ENCODE results near the gene PNKD. TPM values are rescaled to one million over a fixed set of nuclear protein-coding genes. Genes with fewer than 3 reads are reported as not detected.

The PNKD gene
- total and polyA plus RNA-seq, 2 experiments from 2014 or later = 28.2 to 83.3 TPM

DNA sequence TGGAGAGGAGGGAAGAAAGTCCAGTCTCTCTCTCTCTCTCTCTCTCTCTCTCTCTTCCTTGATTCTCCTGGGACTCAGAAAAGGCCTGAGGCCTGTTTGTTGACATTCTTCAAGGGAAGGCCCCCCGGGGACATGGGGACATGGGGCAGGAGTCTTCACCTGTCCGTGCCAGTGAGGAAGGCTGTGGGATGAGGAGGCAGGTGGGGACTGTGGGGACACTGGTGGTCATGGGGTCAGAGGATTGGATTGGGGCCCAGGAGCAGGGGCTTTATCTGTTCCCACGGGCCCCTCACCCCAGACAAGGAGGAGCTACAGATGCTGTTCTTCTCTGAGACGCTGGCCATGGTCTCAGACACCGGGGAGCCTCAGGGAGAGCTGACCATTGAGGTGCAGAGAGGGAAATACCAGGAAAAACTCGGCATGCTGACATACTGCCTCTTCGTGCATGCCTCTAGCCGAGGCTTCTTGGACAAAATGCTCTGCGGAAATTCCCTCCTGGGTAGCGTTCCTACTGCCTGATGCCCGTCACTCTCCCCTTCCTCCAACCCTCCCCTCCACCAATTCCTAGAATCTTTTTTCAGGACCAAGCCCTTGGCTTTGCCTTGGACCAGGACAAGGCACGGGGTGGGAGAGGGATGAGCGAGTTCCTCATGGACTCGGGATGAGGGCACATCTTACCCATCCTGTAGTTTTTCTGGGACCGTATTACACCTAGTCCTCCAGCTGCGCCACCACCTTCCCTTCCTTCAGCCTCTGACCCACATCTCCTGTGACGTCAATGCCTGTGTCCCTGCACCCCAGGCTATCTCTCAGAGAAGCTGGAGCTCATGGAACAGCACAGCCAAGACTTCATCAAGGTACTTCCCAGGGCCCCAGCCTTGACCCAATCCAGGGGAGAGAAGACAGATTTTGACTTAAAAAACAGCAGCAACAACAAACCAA is 87.2 kb downstream of the PNKD start (continued):
- TF ChIP-seq, protein P1, sequence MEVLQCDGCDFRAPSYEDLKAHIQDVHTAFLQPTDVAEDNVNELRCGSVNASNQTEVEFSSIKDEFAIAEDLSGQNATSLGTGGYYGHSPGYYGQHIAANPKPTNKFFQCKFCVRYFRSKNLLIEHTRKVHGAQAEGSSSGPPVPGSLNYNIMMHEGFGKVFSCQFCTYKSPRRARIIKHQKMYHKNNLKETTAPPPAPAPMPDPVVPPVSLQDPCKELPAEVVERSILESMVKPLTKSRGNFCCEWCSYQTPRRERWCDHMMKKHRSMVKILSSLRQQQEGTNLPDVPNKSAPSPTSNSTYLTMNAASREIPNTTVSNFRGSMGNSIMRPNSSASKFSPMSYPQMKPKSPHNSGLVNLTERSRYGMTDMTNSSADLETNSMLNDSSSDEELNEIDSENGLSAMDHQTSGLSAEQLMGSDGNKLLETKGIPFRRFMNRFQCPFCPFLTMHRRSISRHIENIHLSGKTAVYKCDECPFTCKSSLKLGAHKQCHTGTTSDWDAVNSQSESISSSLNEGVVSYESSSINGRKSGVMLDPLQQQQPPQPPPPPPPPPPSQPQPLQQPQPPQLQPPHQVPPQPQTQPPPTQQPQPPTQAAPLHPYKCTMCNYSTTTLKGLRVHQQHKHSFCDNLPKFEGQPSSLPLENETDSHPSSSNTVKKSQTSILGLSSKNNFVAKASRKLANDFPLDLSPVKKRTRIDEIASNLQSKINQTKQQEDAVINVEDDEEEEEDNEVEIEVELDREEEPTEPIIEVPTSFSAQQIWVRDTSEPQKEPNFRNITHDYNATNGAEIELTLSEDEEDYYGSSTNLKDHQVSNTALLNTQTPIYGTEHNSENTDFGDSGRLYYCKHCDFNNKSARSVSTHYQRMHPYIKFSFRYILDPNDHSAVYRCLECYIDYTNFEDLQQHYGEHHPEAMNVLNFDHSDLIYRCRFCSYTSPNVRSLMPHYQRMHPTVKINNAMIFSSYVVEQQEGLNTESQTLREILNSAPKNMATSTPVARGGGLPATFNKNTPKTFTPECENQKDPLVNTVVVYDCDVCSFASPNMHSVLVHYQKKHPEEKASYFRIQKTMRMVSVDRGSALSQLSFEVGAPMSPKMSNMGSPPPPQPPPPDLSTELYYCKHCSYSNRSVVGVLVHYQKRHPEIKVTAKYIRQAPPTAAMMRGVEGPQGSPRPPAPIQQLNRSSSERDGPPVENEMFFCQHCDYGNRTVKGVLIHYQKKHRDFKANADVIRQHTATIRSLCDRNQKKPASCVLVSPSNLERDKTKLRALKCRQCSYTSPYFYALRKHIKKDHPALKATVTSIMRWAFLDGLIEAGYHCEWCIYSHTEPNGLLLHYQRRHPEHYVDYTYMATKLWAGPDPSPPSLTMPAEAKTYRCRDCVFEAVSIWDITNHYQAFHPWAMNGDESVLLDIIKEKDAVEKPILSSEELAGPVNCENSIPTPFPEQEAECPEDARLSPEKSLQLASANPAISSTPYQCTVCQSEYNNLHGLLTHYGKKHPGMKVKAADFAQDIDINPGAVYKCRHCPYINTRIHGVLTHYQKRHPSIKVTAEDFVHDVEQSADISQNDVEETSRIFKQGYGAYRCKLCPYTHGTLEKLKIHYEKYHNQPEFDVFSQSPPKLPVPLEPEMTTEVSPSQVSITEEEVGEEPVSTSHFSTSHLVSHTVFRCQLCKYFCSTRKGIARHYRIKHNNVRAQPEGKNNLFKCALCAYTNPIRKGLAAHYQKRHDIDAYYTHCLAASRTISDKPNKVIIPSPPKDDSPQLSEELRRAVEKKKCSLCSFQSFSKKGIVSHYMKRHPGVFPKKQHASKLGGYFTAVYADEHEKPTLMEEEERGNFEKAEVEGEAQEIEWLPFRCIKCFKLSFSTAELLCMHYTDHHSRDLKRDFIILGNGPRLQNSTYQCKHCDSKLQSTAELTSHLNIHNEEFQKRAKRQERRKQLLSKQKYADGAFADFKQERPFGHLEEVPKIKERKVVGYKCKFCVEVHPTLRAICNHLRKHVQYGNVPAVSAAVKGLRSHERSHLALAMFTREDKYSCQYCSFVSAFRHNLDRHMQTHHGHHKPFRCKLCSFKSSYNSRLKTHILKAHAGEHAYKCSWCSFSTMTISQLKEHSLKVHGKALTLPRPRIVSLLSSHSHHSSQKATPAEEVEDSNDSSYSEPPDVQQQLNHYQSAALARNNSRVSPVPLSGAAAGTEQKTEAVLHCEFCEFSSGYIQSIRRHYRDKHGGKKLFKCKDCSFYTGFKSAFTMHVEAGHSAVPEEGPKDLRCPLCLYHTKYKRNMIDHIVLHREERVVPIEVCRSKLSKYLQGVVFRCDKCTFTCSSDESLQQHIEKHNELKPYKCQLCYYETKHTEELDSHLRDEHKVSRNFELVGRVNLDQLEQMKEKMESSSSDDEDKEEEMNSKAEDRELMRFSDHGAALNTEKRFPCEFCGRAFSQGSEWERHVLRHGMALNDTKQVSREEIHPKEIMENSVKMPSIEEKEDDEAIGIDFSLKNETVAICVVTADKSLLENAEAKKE (CRISPR knock-in tag; IDR thresholded peaks at IDR 0.05) = no peak
- TF ChIP-seq ZNF114 (CRISPR knock-in tag; IDR thresholded peaks at IDR 0.05) (no peak), EZH2phosphoT487 (IDR thresholded peaks at IDR 0.05; ENCODE audit: unreplicated experiment) (no peak), CREB1 (CRISPR knock-in tag; IDR thresholded peaks at IDR 0.05; ENCODE audit: low read depth) (no peak), ZNF331 (CRISPR knock-in tag; IDR thresholded peaks at IDR 0.05; ENCODE audit: low read depth) (no peak), EZH2 (IDR thresholded peaks at IDR 0.05; ENCODE audit: low read depth, unreplicated experiment) (no peak), JUNB (IDR thresholded peaks at IDR 0.05; ENCODE audit: unreplicated experiment) (no peak), STAT1 (IDR thresholded peaks at IDR 0.05; ENCODE audit: unreplicated experiment) (no peak), NANOG (IDR thresholded peaks at IDR 0.05; ENCODE audit: borderline replicate concordance) (no peak)
- TF ChIP-seq, protein P2, sequence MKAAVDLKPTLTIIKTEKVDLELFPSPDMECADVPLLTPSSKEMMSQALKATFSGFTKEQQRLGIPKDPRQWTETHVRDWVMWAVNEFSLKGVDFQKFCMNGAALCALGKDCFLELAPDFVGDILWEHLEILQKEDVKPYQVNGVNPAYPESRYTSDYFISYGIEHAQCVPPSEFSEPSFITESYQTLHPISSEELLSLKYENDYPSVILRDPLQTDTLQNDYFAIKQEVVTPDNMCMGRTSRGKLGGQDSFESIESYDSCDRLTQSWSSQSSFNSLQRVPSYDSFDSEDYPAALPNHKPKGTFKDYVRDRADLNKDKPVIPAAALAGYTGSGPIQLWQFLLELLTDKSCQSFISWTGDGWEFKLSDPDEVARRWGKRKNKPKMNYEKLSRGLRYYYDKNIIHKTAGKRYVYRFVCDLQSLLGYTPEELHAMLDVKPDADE (IDR thresholded peaks at IDR 0.05) = no peak
